H9 (cell line): ENCODE measurements around the gene FPR1. TPM values are rescaled to one million over a fixed set of nuclear protein-coding genes. Genes with fewer than 3 reads are reported as not detected.

ENCODE experiments used
- DNase-seq: peaks from one replicate; pipeline ENCODE4 v3.0.0-alpha.2; 2017
- H2AFZ ChIP-seq: one replicate; pipeline ENCODE4 v1.6.1; 2013; ENCODE audit warnings: mild to moderate bottlenecking, low read length, control low read depth, moderate library complexity
- H2AK5ac ChIP-seq: 2 replicates; pipeline ENCODE4 v1.6.1; 2013; ENCODE audit warnings: low read length, control low read depth, mixed read lengths; ENCODE audit not compliant: insufficient read length
- H2BK120ac ChIP-seq: one replicate; pipeline ENCODE4 v1.6.1; 2013; ENCODE audit warnings: low read depth, mild to moderate bottlenecking, low read length, control low read depth, inconsistent platforms; ENCODE audit not compliant: poor library complexity, severe bottlenecking
- H2BK12ac ChIP-seq: 2 replicates; pipeline ENCODE4 v1.6.1; 2013; ENCODE audit warnings: low read length, control low read depth, mixed read lengths, low read depth; ENCODE audit not compliant: insufficient read length
- H2BK15ac ChIP-seq: 2 replicates; pipeline ENCODE4 v1.6.1; 2013; ENCODE audit warnings: low read depth, low read length, control low read depth
- H2BK20ac ChIP-seq: one replicate; pipeline ENCODE4 v1.6.1; 2013; ENCODE audit warnings: low read depth, mild to moderate bottlenecking, low read length, control low read depth, inconsistent platforms; ENCODE audit not compliant: poor library complexity, severe bottlenecking
- H2BK5ac ChIP-seq: 2 replicates; pipeline ENCODE4 v1.6.1; 2013; ENCODE audit warnings: low read length, control low read depth, mixed read lengths; ENCODE audit not compliant: insufficient read length
- H3K14ac ChIP-seq: 2 replicates; pipeline ENCODE4 v1.6.1; 2013; ENCODE audit warnings: low read length, control low read depth; ENCODE audit not compliant: insufficient read depth
- H3K18ac ChIP-seq: 2 replicates; pipeline ENCODE4 v1.6.1; 2013; ENCODE audit warnings: low read depth, mild to moderate bottlenecking, mixed read lengths, low read length, control low read depth; ENCODE audit not compliant: insufficient read length
- H3K23ac ChIP-seq: 2 replicates; pipeline ENCODE4 v1.6.1; 2013; ENCODE audit warnings: low read length, control low read depth, mixed read lengths, low read depth; ENCODE audit not compliant: insufficient read length
- H3K23me2 ChIP-seq: 2 replicates; pipeline ENCODE4 v1.6.1; 2013; ENCODE audit warnings: low read depth, mild to moderate bottlenecking, mixed read lengths, low read length, control low read depth; ENCODE audit not compliant: insufficient read length, poor library complexity, severe bottlenecking
- H3K27ac ChIP-seq: 2 replicates; pipeline ENCODE4 v1.5.1; 2013; ENCODE audit warnings: low read length, control low read depth, mixed read lengths, low read depth; ENCODE audit not compliant: insufficient read length
- H3K27me3 ChIP-seq: 2 replicates; pipeline ENCODE4 v1.6.1; 2013; ENCODE audit warnings: low read length, control low read depth, inconsistent platforms; ENCODE audit not compliant: insufficient read depth
- H3K4ac ChIP-seq: 2 replicates; pipeline ENCODE4 v1.6.1; 2013; ENCODE audit warnings: low read depth, mild to moderate bottlenecking, control low read depth, inconsistent platforms, low read length, moderate library complexity
- H3K4me1 ChIP-seq: 2 replicates; pipeline ENCODE4 v1.6.1; 2013; ENCODE audit warnings: low read length, control low read depth, inconsistent platforms; ENCODE audit not compliant: insufficient read depth
- H3K4me2 ChIP-seq: 2 replicates; pipeline ENCODE4 v1.6.1; 2013; ENCODE audit warnings: low read length, control low read depth, mixed read lengths; ENCODE audit not compliant: insufficient read length, insufficient read depth
- H3K56ac ChIP-seq: 2 replicates; pipeline ENCODE4 v1.6.1; 2013; ENCODE audit warnings: low read depth, mild to moderate bottlenecking, mixed read lengths, low read length, control low read depth; ENCODE audit not compliant: insufficient read length
- H3K79me1 ChIP-seq: 2 replicates; pipeline ENCODE4 v1.6.1; 2013; ENCODE audit warnings: low read depth, mild to moderate bottlenecking, moderate library complexity, low read length, control low read depth, inconsistent platforms; ENCODE audit not compliant: insufficient read depth, poor library complexity, severe bottlenecking
- H3K79me2 ChIP-seq: 2 replicates; pipeline ENCODE4 v1.6.1; 2013; ENCODE audit warnings: low read length, control low read depth, inconsistent platforms; ENCODE audit not compliant: insufficient read depth
- H3K9ac ChIP-seq: 2 replicates; pipeline ENCODE4 v1.6.1; 2013; ENCODE audit warnings: low read length, control low read depth, mixed read lengths; ENCODE audit not compliant: insufficient read length; ENCODE audit errors: extremely low read depth
- H3K9me3 ChIP-seq: one replicate; pipeline ENCODE4 v1.6.1; 2013; ENCODE audit warnings: low read depth, low read length, inconsistent platforms; ENCODE audit not compliant: control insufficient read depth
- H3T11ph ChIP-seq: one replicate; pipeline ENCODE4 v1.6.1; 2013; ENCODE audit warnings: mild to moderate bottlenecking, low read length, control low read depth, inconsistent platforms
- H4K20me1 ChIP-seq: one replicate; pipeline ENCODE4 v1.6.1; 2013; ENCODE audit not compliant: control insufficient read depth, insufficient read length, insufficient read depth
- H4K5ac ChIP-seq: 2 replicates; pipeline ENCODE4 v1.6.1; 2013; ENCODE audit warnings: low read depth, mild to moderate bottlenecking, mixed read lengths, low read length, control low read depth; ENCODE audit not compliant: insufficient read length
- H4K8ac ChIP-seq: replicated peaks from 2 replicates; pipeline ENCODE4 v1.6.1; 2013; ENCODE audit warnings: low read length, control low read depth, mixed read lengths, low read depth; ENCODE audit not compliant: insufficient read length
- H4K91ac ChIP-seq: 2 replicates; pipeline ENCODE4 v1.6.1; 2013; ENCODE audit warnings: low read depth, mild to moderate bottlenecking, moderate library complexity, mixed read lengths, low read length, control low read depth; ENCODE audit not compliant: insufficient read length
- H3K27ac Mint-ChIP-seq, 3 experiments: 2 replicates in 2 of 3; 3 replicates in 1 of 3; pipeline ENCODE4 v1.8.0; 2020 to 2021; ENCODE audit warnings: mixed read lengths in 3 of 3, mild to moderate bottlenecking in 1 of 3, moderate library complexity in 1 of 3
- H3K27me3 Mint-ChIP-seq: 2 replicates; pipeline ENCODE4 v1.8.0; 2021; ENCODE audit warnings: low read depth, mild to moderate bottlenecking, moderate library complexity, mixed read lengths
- H3K36me3 Mint-ChIP-seq, 3 experiments: 2 replicates in 2 of 3; 3 replicates in 1 of 3; pipeline ENCODE4 v1.8.0; 2020 to 2021; ENCODE audit warnings: low read depth in 3 of 3, mixed read lengths in 3 of 3; ENCODE audit not compliant: insufficient read depth in 1 of 3
- H3K4me1 Mint-ChIP-seq, 2 experiments: 2 replicates each; pipeline ENCODE4 v1.8.0; 2020; ENCODE audit warnings: mixed read lengths in 2 of 2
- H3K4me3 Mint-ChIP-seq, 2 experiments: 2 replicates in 1 of 2; 3 replicates in 1 of 2; pipeline ENCODE4 v1.8.0; 2020 to 2021; ENCODE audit warnings: mild to moderate bottlenecking in 2 of 2, mixed read lengths in 2 of 2, moderate library complexity in 1 of 2
- H3K9me3 Mint-ChIP-seq, 2 experiments: 2 replicates in 1 of 2; 3 replicates in 1 of 2; pipeline ENCODE4 v1.8.0; 2020; ENCODE audit warnings: mild to moderate bottlenecking in 2 of 2, mixed read lengths in 2 of 2, moderate library complexity in 1 of 2
- WGBS: extraction: QIAGEN DNeasy Blood & Tissue Kit; methylation state at CpG from one replicate; pipeline ENCODE4 v1.1.7; 2013; ENCODE audit warnings: missing lambda C conversion rate, low lambda C conversion rate, mixed read lengths; ENCODE audit not compliant: insufficient read length; ENCODE audit errors: extremely low coverage; 5-methylcytosine and 5-hydroxymethylcytosine counted together
- total RNA-seq: library from RNA; stranded (reverse); gene quantifications from 2 replicates; pipeline ENCODE4 v1.2.1, GENCODE V29; 2021
- TF ChIP-seq, protein P1 (sequence below): fragments of 200-600 bp; sonication (generic); conservative IDR thresholded peaks from 3 replicates; pipeline ENCODE4 v1.8.0; 2021; ENCODE audit warnings: antibody characterized with exemption, mild to moderate bottlenecking

FPR1 gene
- total RNA-seq, 1 experiment from 2014 or later = not detected

DNA sequence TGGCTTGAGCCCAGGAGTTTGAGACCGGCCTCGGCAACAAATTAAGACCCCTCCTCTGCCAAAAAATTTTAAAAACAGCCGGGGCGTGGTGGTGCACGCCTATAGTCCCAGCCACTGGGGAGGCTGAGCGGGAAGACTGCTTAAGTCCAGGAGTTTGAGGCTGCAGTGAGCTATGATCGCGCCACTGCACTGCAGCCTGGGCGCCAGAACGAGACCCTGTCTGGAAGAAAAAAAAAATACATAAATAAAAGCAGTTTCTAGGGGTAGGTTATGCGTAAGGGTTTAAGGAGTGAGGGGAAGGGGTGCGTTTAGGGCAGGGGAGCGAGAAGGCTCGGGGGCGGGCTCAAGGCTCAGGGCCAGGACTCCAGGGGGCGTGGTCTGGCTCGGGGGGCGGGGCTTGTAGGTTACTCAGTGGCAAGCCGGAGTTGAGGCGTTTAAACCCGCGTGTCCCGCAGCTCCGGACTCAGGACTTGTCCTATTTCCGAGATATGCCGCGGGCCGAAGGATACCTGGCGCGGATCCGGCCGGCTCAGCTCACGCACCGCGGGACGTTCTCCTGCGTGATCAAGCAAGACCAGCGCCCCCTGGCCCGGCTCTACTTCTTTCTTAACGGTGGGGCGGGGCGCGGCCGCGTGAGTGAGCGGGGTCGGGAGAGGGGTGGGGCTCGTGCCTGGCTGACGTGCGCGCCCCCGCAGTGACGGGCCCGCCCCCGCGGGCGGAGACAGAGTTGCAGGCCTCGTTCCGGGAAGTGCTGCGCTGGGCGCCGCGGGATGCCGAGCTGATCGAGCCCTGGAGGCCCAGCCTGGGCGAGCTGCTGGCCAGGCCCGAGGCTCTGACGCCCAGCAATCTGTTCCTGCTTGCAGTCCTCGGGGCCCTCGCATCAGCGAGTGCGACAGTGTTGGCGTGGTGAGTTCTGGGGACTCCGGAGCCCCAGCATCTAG lies 47.8 kb downstream of the FPR1 start:
- Histone ChIP-seq H3K23me2 (peaks cover 19% of the 10 kb centered on the region), H3K9me3 (no peaks in the 10 kb centered on the region), H4K91ac (no peak overlapping the region), H3K9ac (peak overlapping the region; percentile 63), H2BK20ac (no peak overlapping the region), H3K4me1 (peaks cover 2% of the 10 kb centered on the region; the same call in 1 of the 2 replicates), H2BK12ac (no peak overlapping the region), H3K56ac (no peak overlapping the region), H2BK5ac (no peak overlapping the region), H4K20me1 (no peaks in the 10 kb centered on the region), H4K5ac (no peak overlapping the region), H3K79me1 (no peaks in the 10 kb centered on the region), H3K27me3 (no peaks in the 10 kb centered on the region), H3T11ph (no peak overlapping the region), H3K23ac (no peak overlapping the region), H4K8ac (no peak overlapping the region), H3K4ac (no peak overlapping the region), H2AK5ac (no peak overlapping the region), H3K79me2 (no peaks in the 10 kb centered on the region), H2BK15ac (no peak overlapping the region), H2AFZ (no peak overlapping the region), H3K18ac (peak overlapping the region; percentile 71), H2BK120ac (no peak overlapping the region), H3K14ac (peak overlapping the region; percentile 62; the same call in 1 of the 2 replicates), H3K27ac (no peak overlapping the region), H3K4me2 (peak overlapping the region; percentile 88)
- Mint-ChIP-seq H3K4me1 (peaks cover 27 to 33% of the 10 kb centered on the region in 2 experiments), H3K9me3 (peaks cover 0 to 6% of the 10 kb centered on the region in 2 experiments; a peak in 2 of 5 replicates), H3K27ac (peak overlapping the region in 2 of 3 experiments; percentile 52 to 89; a peak in 3 of 7 replicates), H3K36me3 (peaks cover 14 to 52% (median 22%) of the 10 kb centered on the region in 3 experiments), H3K4me3 (peak overlapping the region; percentile 70 to 96), H3K27me3 (peaks cover 4% of the 10 kb centered on the region)
- peak; percentile 96 for DNase-seq
- TF ChIP-seq, protein P1, sequence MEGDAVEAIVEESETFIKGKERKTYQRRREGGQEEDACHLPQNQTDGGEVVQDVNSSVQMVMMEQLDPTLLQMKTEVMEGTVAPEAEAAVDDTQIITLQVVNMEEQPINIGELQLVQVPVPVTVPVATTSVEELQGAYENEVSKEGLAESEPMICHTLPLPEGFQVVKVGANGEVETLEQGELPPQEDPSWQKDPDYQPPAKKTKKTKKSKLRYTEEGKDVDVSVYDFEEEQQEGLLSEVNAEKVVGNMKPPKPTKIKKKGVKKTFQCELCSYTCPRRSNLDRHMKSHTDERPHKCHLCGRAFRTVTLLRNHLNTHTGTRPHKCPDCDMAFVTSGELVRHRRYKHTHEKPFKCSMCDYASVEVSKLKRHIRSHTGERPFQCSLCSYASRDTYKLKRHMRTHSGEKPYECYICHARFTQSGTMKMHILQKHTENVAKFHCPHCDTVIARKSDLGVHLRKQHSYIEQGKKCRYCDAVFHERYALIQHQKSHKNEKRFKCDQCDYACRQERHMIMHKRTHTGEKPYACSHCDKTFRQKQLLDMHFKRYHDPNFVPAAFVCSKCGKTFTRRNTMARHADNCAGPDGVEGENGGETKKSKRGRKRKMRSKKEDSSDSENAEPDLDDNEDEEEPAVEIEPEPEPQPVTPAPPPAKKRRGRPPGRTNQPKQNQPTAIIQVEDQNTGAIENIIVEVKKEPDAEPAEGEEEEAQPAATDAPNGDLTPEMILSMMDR = peak; percentile 69
- WGBS = no CpG with 5 or more reads among the region's 74 CpGs
